ENCODE measurements around the gene RAB1B. TPM values are rescaled to one million over a fixed set of nuclear protein-coding genes. Genes with fewer than 3 reads are reported as not detected.

RAB1B gene
- total RNA-seq, 1 experiment from 2014 or later, result 55.4 TPM

DNA sequence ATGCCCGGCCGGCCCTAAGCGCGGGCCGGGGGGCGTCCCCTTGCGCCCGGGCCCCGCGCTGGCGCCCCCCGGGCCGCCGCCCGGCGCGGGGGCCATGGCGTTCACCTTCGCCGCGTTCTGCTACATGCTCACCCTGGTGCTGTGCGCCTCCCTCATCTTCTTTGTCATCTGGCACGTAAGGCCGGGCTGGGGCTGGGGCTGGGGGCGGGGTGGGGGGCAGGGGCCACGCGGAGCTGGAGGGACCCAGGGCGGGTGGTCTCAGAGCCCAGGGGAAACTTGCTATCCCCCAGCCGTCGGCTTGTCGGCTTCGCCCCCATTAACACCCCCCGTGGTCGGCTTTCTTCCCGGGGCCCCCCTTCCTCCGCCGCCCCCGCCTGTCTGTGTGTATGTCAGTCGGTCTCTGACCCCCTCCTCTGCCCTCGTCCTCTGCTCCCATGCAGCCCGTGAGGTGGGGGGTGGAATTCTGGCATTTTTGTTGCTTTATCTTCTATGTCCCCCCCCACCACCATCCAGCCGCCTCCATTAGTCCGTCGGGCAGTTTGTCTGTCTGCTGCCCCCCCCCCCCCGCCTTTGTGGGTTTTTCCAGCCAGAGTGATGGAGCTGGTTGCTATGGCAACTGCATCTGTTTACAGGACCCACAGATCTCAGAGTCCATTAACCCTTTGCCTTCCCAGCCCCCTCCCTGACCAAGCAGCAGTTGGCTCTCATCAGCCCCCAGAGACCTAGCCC lies 10.1 kb downstream of the RAB1B start:
- in situ Hi-C loops (cut with HindIII; ENCODE audit: low pct_unique_long_range_greater_than_20kb, low sequenced_read_pairs), result no loop called here
- DNase-seq (ENCODE audit: low read depth), result no peak

- in situ Hi-C loops (cut with HindIII; ENCODE audit: low pct_unique_long_range_greater_than_20kb, low sequenced_read_pairs), result no loop called here
- no peak for DNase-seq (ENCODE audit: low read depth)
Observed at GRCh38 chr11:66279092-66279734, 10.8 kb downstream of the RAB1B start.

- DNase-seq (ENCODE audit: low read depth), result no peak
- in situ Hi-C loops (cut with HindIII; ENCODE audit: low pct_unique_long_range_greater_than_20kb, low sequenced_read_pairs), result no loop called here
Observed at GRCh38 chr11:66280428-66280827, 12.0 kb downstream of the RAB1B start.

DNA sequence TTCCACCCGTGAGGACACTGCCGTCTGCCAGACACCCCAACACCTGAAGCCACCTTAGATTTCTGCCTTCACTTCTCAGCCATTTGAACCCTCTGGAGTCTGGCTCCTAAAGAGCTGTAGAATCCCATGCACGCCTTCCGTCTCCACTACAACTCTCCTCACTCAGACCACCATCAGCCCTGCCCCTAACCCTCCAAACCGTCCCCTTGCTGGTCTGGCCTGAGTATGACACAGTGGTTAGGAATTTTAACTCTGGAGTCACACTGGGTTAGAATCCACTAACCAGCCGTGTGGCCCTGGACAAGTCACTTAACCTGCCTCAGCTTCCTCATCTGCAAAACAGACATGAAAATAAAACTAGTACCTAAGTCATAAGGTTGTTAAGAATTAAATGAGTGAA lies 12.6 kb downstream of the RAB1B start:
- DNase-seq (ENCODE audit: low read depth), result no peak
- in situ Hi-C loops (cut with HindIII; ENCODE audit: low pct_unique_long_range_greater_than_20kb, low sequenced_read_pairs), result no loop called here

- no peak for DNase-seq (ENCODE audit: low read depth)
- in situ Hi-C loops (cut with HindIII; ENCODE audit: low pct_unique_long_range_greater_than_20kb, low sequenced_read_pairs), result no loop called here
Observed at GRCh38 chr11:66281776-66282467, 13.5 kb downstream of the RAB1B start.

DNA sequence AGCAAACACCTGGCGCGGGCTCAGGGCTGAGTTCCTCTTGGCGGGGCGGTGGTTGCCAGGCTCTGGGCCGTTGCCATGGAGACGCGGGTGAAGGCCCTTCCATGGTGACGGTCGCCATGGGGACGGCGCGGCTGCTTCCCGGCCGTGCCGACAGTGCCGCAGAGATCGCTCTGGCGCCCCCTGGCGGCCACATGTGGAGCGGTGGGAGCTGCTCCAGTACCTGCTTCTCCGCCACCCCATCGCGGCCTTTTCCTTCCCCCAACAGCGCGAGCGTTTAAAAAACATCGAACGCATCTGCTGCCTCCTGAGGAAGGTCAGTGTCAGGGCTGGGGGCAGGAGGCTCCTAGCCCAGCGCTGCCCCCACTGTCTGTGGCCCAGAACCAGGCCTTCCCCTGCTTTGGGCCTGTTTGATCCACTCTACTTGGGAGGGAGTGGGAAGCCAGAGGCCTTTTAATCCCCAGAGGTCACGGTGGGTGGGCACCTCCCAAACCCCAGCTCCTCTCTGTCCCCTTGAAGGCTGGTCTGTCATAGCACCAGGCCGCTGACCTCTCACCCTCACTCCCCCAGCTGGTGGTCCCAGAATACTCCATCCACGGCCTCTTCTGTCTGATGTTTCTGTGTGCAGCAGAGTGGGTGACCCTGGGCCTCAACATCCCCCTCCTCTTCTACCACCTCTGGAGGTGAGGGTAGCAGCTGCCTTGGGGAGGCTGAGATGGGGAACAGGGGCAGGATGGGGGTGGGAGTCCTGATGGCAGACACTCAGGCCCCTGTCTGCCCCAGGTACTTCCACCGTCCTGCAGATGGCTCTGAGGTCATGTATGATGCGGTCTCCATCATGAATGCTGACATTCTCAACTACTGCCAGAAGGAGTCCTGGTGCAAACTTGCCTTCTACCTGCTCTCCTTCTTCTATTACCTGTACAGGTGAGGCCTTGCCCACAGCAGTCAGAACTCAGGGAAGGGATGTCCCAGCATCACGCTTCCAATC lies 14.3 kb downstream of the RAB1B start:
- DNase-seq (ENCODE audit: low read depth), result peak; percentile 86
- in situ Hi-C loops (cut with HindIII; ENCODE audit: low pct_unique_long_range_greater_than_20kb, low sequenced_read_pairs), result no loop called here

DNA sequence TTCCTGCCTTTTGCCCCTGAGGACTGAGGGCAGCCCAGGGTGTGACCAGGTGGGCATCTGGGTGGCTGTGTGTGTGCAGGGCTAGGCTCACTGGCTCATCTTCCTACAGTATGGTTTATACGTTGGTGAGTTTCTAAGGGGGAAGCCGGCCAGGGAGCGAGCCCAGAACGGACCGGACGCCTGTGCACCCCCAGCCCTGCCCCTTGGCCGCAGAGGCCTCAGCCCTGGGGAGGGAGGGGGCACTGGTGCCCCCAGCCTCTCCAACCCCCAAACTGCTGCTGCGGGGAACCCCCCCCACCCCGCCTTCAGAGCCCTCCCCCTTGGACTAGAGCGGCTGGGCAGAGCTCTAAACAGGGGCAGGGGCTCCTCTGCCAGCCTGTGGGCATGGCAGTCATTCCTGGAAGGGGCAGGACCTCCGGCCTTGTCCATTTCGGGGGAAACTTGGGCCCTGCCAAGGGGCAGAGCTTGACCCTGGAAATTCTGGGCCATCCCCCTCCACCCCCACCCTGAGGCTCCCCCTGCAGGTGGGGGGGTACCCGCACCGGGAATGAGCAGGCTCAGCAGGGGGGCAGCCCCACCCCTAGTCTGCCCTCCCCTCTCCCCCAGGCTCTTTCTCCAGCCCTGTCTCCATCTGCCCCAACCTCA lies 15.1 kb downstream of the RAB1B start:
- in situ Hi-C loops (cut with HindIII; ENCODE audit: low pct_unique_long_range_greater_than_20kb, low sequenced_read_pairs), result no loop called here
- no peak for DNase-seq (ENCODE audit: low read depth)

DNA sequence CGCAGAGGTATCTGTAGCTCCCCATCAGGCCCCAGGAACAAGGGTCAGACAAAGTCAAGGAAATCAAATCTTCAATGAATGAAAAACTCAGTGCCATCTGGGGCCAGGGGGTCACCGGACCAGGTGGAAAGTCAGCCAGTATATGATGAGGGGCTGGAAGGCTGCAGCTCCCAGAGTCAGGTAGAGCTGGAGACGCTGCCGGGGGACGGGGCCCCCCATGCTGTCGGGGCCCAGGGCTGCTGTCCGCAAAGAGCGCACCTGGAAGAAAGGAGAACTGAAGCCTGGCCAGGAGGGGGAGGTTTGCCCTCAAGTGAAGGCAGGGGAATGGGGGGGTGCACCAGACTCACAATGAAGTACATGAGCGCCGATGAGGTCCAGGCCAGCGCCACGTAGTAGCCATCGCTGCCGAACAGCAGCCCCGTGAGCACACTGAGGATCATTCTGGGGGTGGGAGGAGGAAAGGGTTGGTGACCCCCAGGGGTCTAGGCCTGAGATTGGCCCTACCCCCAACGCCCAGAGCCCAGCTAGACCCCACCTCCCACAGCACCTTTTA lies 16.2 kb downstream of the RAB1B start:
- in situ Hi-C loops (cut with HindIII; ENCODE audit: low pct_unique_long_range_greater_than_20kb, low sequenced_read_pairs), result no loop called here
- no peak for DNase-seq (ENCODE audit: low read depth)

GRCh38 chr11:66285250-66285947 lies 17.0 kb downstream of the RAB1B start:
- in situ Hi-C loops (cut with HindIII; ENCODE audit: low pct_unique_long_range_greater_than_20kb, low sequenced_read_pairs), result no loop called here
- no peak for DNase-seq (ENCODE audit: low read depth)

DNA sequence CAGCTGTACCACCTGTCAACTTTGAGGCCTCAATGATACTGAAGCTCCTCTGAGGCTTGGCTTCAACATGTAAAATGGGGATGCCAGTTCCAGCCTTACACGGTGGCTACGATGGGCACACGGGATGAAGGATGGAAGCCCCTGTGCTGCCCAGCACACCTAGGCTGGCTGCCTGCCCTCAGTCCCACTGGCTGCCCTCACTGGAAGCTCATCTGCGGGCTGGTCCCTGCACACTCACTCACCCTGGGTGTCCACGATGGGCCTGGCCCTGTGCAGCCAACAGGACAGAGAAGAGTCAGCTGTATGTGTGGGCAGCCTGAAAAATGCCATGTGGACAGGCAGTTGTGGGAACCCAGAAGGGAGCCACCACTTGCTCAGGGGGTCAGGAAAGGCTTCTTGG lies 18.3 kb downstream of the RAB1B start:
- in situ Hi-C loops (cut with HindIII; ENCODE audit: low pct_unique_long_range_greater_than_20kb, low sequenced_read_pairs), result no loop called here
- DNase-seq (ENCODE audit: low read depth), result no peak

DNA sequence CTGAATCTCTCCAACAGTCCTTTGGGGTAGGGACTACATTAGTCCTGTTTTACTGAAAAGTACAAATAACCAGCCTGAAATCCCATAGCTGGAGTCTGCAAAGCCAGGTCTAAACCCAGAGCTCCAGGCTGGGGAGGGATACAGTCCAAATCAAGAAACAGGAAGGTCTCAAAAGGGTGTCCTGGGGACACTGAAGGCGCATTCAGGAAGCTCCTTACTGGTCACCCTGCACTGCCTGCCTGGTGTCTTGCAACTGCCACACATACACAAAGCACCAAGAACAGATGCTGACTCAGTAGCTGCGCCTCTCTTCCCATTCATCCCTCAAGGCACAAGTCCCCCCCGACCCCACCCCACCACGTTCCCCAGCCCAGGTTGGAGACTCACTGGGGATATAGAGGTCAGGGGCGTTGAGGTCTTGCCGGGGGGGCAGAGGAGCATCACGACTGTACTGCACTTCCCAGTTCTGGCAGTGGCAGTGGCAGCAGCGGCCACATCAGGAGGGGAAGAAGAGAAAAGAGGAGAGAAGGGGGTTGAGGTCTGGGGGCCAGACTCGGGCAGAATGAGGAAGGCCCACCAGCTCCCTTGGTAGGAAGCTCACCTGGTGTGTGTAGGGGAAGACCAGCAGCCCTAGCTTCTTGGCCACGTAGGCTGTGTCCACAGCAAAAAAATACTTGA lies 18.9 kb downstream of the RAB1B start:
- no peak for DNase-seq (ENCODE audit: low read depth)
- in situ Hi-C loops (cut with HindIII; ENCODE audit: low pct_unique_long_range_greater_than_20kb, low sequenced_read_pairs), result no loop called here

- in situ Hi-C loops (cut with HindIII; ENCODE audit: low pct_unique_long_range_greater_than_20kb, low sequenced_read_pairs), result no loop called here
- DNase-seq (ENCODE audit: low read depth), result no peak
Observed at GRCh38 chr11:66287889-66288670, 19.6 kb downstream of the RAB1B start.

DNA sequence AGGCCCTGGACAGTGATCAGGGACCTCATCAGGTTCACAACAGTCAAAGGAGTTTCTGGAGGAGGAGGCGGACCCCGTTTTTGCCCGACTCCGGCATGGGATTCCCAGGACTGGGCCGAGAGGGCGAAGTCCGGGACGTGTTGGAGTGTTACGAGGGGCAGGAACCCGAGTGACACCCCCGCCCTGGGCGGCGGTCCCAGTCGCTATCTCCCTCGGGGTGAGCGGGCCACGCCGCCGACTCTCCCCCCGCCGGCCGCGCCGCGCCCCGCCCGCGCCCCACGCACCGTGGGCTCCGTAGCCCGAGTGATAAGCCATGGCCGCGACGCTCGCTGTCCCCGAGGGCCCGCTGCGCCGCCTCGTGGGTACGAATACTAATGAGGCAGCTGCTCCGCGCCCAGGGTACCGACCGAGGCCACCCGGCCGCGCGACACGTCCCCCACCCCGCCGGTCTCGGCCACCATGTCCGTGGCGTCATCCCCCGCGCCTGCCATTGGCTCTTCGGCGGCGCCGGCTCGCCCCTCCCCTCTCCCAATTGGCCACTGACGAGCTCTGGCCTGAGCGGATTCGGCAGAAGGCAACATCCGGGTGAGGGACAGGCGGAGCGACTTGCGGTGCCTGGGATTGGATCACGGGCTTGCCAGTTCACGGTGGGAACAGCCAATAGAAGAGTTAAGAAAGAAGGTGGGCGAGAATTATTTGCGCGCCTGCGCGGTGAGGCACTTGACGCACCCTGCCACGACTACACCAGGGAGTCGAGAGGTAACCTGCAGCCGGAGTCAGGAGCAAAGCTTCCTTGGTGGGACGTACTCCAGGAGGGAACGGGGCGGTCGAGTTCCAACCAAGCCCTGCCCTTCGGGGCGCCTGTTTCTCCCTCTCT lies 20.5 kb downstream of the RAB1B start, which contains the start of gene YIF1A:
Gene YIF1A, minus strand, starts transcription at position 473 of the 877 bp plus-strand sequence. Its CDS starts 158 bp downstream, at position 315.
- DNase-seq (ENCODE audit: low read depth), result peak; percentile 99
- in situ Hi-C loops (cut with HindIII; ENCODE audit: low pct_unique_long_range_greater_than_20kb, low sequenced_read_pairs), result no loop called here

- in situ Hi-C loops (cut with HindIII; ENCODE audit: low pct_unique_long_range_greater_than_20kb, low sequenced_read_pairs), result no loop called here
- DNase-seq (ENCODE audit: low read depth), result no peak
Observed at GRCh38 chr11:66289548-66290329, 21.3 kb downstream of the RAB1B start.
